ENCODE data around the gene KRT32.

- TF ChIP-seq CTCF (IDR thresholded peaks at IDR 0.05) = no peak
- TF ChIP-seq POLR2AphosphoS5 (IDR thresholded peaks at IDR 0.05) = no peak
- no peak for TF ChIP-seq POLR2A (IDR thresholded peaks at IDR 0.05)
These were observed 51.8 kb downstream of the KRT32 start for GRCh38 chr17:41415411-41415810.
